ENCODE data around the gene HS6ST2. TPM values are rescaled to one million over a fixed set of nuclear protein-coding genes. Genes with fewer than 3 reads are reported as not detected.

Gene HS6ST2
- total RNA-seq, 1 experiment from 2014 or later = 24.6 TPM

DNA sequence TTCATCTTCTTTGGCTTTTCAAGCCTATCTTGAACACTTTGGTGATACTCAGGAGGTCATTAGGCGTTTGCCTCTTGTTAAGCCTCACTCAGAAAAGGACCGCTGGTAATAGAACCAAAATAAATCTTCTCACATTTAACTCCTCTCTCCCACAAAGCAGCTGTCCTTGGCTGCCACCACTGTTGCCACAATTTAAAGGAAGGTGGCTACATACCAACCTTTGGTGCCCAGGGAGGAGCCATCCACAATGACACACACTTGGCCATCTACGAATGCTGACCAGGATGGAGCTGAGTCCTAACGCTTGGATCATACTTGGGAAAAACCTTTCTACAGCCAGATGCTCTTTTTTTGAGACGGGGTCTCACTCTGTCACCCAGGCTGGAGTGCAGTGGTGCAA, 210.2 kb downstream of the HS6ST2 start:
- TF ChIP-seq, protein P1, sequence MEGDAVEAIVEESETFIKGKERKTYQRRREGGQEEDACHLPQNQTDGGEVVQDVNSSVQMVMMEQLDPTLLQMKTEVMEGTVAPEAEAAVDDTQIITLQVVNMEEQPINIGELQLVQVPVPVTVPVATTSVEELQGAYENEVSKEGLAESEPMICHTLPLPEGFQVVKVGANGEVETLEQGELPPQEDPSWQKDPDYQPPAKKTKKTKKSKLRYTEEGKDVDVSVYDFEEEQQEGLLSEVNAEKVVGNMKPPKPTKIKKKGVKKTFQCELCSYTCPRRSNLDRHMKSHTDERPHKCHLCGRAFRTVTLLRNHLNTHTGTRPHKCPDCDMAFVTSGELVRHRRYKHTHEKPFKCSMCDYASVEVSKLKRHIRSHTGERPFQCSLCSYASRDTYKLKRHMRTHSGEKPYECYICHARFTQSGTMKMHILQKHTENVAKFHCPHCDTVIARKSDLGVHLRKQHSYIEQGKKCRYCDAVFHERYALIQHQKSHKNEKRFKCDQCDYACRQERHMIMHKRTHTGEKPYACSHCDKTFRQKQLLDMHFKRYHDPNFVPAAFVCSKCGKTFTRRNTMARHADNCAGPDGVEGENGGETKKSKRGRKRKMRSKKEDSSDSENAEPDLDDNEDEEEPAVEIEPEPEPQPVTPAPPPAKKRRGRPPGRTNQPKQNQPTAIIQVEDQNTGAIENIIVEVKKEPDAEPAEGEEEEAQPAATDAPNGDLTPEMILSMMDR (IDR thresholded peaks at IDR 0.05 in 2 of 3, conservative IDR thresholded peaks at IDR 0.05 in 1 of 3; ENCODE audit: borderline replicate concordance in 1 of 3, insufficient read depth in 1 of 3, low read depth in 2 of 3, low read length in 2 of 3) = no peak
- TF ChIP-seq JUND (IDR thresholded peaks at IDR 0.05) (no peak), ZNF274 (IDR thresholded peaks at IDR 0.05; ENCODE audit: low read depth, low read length) (no peak), RAD21 (IDR thresholded peaks at IDR 0.05; ENCODE audit: low read depth) (no peak), TCF7L2 (IDR thresholded peaks at IDR 0.05; ENCODE audit: borderline replicate concordance, extremely low read depth, insufficient read depth, insufficient read length) (no peak), SRF (IDR thresholded peaks at IDR 0.05; ENCODE audit: low read depth) (no peak), ELF1 (IDR thresholded peaks at IDR 0.05; ENCODE audit: borderline replicate concordance, low read depth) (no peak), POLR2AphosphoS5 (IDR thresholded peaks at IDR 0.05; ENCODE audit: low read depth, low read length) (no peak), EZH2phosphoT487 (IDR thresholded peaks at IDR 0.05; ENCODE audit: borderline replicate concordance) (no peak), YY1 (IDR thresholded peaks at IDR 0.05; ENCODE audit: extremely low read depth, insufficient replicate concordance, low read depth, low read length) (no peak), SIN3A (IDR thresholded peaks at IDR 0.05; ENCODE audit: low read depth) (no peak), ZFX (IDR thresholded peaks at IDR 0.05) (no peak), EZH2 (IDR thresholded peaks at IDR 0.05) (no peak), SP1 (IDR thresholded peaks at IDR 0.05; ENCODE audit: low read depth) (no peak), CBX3 (IDR thresholded peaks at IDR 0.05; ENCODE audit: low read depth) (no peak)
- TF ChIP-seq, protein P2, sequence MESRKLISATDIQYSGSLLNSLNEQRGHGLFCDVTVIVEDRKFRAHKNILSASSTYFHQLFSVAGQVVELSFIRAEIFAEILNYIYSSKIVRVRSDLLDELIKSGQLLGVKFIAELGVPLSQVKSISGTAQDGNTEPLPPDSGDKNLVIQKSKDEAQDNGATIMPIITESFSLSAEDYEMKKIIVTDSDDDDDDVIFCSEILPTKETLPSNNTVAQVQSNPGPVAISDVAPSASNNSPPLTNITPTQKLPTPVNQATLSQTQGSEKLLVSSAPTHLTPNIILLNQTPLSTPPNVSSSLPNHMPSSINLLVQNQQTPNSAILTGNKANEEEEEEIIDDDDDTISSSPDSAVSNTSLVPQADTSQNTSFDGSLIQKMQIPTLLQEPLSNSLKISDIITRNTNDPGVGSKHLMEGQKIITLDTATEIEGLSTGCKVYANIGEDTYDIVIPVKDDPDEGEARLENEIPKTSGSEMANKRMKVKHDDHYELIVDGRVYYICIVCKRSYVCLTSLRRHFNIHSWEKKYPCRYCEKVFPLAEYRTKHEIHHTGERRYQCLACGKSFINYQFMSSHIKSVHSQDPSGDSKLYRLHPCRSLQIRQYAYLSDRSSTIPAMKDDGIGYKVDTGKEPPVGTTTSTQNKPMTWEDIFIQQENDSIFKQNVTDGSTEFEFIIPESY (IDR thresholded peaks at IDR 0.05; ENCODE audit: extremely low read depth, insufficient replicate concordance, low read length) = no peak
- TF ChIP-seq, protein P3, sequence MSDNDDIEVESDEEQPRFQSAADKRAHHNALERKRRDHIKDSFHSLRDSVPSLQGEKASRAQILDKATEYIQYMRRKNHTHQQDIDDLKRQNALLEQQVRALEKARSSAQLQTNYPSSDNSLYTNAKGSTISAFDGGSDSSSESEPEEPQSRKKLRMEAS (IDR thresholded peaks at IDR 0.05) = no peak
- TF ChIP-seq, protein P4, sequence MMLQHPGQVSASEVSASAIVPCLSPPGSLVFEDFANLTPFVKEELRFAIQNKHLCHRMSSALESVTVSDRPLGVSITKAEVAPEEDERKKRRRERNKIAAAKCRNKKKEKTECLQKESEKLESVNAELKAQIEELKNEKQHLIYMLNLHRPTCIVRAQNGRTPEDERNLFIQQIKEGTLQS (IDR thresholded peaks at IDR 0.05) = no peak
- TF ChIP-seq, protein P5, sequence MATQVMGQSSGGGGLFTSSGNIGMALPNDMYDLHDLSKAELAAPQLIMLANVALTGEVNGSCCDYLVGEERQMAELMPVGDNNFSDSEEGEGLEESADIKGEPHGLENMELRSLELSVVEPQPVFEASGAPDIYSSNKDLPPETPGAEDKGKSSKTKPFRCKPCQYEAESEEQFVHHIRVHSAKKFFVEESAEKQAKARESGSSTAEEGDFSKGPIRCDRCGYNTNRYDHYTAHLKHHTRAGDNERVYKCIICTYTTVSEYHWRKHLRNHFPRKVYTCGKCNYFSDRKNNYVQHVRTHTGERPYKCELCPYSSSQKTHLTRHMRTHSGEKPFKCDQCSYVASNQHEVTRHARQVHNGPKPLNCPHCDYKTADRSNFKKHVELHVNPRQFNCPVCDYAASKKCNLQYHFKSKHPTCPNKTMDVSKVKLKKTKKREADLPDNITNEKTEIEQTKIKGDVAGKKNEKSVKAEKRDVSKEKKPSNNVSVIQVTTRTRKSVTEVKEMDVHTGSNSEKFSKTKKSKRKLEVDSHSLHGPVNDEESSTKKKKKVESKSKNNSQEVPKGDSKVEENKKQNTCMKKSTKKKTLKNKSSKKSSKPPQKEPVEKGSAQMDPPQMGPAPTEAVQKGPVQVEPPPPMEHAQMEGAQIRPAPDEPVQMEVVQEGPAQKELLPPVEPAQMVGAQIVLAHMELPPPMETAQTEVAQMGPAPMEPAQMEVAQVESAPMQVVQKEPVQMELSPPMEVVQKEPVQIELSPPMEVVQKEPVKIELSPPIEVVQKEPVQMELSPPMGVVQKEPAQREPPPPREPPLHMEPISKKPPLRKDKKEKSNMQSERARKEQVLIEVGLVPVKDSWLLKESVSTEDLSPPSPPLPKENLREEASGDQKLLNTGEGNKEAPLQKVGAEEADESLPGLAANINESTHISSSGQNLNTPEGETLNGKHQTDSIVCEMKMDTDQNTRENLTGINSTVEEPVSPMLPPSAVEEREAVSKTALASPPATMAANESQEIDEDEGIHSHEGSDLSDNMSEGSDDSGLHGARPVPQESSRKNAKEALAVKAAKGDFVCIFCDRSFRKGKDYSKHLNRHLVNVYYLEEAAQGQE (IDR thresholded peaks at IDR 0.05; ENCODE audit: low read depth) = no peak
- no peaks in the 10 kb centered on the region for H3K79me2 ChIP-seq (ENCODE audit: insufficient read depth, low read length)
- intact Hi-C loops (cut with micrococcal nuclease) = no loop called here

More for the DNA sequence above, 210.2 kb downstream of the HS6ST2 start:
- ChIA-PET CTCF (no interaction called here), RAD21 (ENCODE audit: low non-redundant PET in 1 of 2, low total read pairs in 2 of 2, uncharacterized antibody in 2 of 2, unreplicated experiment in 2 of 2) (no interaction called here), POLR2A (no interaction called here)
- H3K9me2 ChIP-seq (ENCODE audit: insufficient read depth) = no peaks in the 10 kb centered on the region
- no peaks in the 10 kb centered on the region for H3K9me3 ChIP-seq (ENCODE audit: control insufficient read depth in 1 of 2, insufficient read depth in 1 of 2, low read depth in 1 of 2, low read length in 2 of 2)
- H3K27me3 ChIP-seq (ENCODE audit: insufficient read depth, low read length) = no peaks in the 10 kb centered on the region
- no peak overlapping the region for H2AFZ ChIP-seq (ENCODE audit: low read depth, low read length, poor library complexity, severe bottlenecking)
- DNase-seq (ENCODE audit: low read depth, low spot score) (no peak), ATAC-seq (no peak)
- H3K4me2 ChIP-seq (ENCODE audit: low read length) = no peak overlapping the region
- H3K4me3 ChIP-seq (replicated peaks in 1 of 2; ENCODE audit: low read depth in 1 of 2, low read length in 2 of 2) = no peak overlapping the region
- H3K36me3 ChIP-seq (ENCODE audit: control insufficient read depth in 1 of 2, insufficient read depth in 2 of 2, low read length in 2 of 2) = no peaks in the 10 kb centered on the region
- no peak overlapping the region for H3K27ac ChIP-seq (ENCODE audit: low read depth, low read length)
- no TSS peak for BruUV-seq (replicated peaks)
- H3K9ac ChIP-seq (ENCODE audit: low read length) = no peak overlapping the region
- H4K20me1 ChIP-seq (ENCODE audit: insufficient read depth) = no peaks in the 10 kb centered on the region
- no peaks in the 10 kb centered on the region for H3K4me1 ChIP-seq (ENCODE audit: control insufficient read depth in 1 of 2, insufficient read depth in 2 of 2, low read length in 2 of 2)

Measured in HCT116 (cell line).